Activated CD8-positive, alpha-beta memory T cell treated with anti-CD3 and anti-CD28 coated beads, Interleukin-2, amount 50 U/mL, for 1 hour (primary cell): ENCODE data around the gene VCPKMT.

Source experiments
- DNase-seq: peaks from one replicate; pipeline ENCODE4 v3.0.0-alpha.2; 2020; ENCODE audit errors: extremely low read depth

VCPKMT gene

DNA sequence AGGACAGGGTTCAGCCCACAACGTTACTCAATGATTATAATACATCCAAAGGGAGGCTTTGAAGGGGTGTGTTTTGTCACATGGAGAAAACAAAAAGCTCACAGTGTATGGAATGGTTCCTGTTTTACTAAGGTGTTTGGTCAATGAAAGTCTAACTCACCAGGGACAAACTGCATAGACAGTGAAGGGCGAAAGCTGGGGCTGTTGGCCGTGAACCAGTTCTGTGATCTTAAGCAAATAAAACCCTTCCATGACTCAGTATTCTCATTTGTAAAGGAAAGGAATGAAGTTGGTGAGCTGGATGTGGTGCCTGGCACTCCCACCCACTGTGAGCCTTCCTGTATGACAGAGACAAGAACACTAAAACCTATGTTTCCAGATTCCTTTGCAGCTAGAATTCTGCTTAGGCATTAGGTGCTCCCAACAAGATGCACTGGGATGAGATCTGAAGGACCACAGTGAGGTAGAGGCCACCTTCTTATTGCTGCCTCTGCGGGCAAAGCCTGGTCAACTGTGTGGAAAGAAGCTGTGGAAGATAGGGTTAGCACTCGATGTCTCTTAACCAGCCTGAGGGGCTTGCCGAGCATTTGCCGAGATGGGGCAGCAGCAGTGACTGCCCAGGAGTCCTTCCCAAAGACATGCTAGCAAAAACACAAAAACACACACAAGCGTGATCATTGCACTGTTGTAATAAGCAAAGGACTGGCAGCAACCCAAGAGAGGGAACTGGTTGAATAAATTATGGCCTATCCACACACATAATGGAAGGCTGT lies 48.5 kb downstream of the VCPKMT start:
- no peak for DNase-seq

DNA sequence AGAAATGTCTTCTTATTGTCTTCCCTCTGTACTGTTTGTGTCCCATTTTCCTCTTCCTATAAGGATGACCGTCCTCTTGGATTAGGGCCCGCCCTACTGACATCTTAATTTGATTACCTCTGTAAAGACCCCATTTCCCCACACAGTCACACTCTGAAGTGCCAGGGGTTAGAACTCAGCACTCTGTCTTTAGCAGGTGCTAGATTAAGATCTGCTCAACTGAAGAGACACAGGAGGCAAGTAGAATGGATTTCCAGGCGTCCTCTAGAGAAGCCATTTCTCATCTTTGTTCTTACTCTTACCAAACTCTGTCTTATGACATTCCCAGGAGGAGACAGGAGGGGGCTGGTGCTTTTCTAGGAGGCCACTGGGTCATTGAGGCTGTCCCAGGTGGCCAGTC lies 50.8 kb downstream of the VCPKMT start:
- DNase-seq: no peak

DNA sequence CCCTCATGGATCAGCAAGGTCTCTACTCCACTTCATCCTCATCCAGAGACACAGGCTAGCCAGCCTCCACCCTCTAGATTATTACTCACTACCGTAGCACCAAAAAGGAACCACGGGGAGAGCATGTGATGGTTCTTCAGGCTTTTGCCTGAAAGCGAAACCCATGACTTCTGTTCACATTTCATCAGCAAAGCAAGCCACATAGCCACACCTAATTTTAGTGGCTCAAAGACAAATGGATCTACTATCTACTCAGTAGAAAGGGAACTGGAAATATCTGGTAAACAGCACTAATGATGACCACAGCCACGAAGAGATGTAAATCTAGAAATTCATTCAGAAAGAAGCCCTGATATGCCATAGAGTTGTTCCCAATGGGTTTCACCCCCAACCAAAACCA lies 51.4 kb downstream of the VCPKMT start:
- DNase-seq: no peak

DNA sequence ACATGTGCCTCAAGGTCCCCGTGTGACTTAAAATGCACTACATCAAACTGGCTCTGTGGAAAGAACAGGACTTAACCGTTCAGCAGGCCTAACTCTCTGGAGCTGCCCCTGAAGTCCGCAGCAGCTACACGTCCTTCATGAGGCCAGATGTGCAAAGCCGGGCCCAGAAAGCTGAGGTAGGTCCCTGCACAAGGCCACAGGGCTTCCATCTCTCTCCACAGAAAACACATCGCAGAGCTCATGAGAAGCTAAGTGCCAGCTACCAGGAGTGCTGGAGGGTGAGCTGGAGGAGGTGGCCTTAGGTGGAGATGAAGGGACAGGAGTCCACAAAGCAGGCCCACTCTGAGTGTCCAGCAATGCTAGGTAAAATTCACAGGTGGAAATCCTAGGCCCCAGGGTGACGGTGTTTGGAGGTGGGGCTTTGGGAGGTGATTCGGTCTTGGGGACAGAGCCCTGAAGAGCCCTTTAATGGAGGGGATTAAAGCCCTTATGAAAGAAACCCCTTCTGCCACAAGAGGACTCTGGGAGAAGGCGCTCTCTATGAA lies 52.4 kb downstream of the VCPKMT start:
- no peak for DNase-seq

DNA sequence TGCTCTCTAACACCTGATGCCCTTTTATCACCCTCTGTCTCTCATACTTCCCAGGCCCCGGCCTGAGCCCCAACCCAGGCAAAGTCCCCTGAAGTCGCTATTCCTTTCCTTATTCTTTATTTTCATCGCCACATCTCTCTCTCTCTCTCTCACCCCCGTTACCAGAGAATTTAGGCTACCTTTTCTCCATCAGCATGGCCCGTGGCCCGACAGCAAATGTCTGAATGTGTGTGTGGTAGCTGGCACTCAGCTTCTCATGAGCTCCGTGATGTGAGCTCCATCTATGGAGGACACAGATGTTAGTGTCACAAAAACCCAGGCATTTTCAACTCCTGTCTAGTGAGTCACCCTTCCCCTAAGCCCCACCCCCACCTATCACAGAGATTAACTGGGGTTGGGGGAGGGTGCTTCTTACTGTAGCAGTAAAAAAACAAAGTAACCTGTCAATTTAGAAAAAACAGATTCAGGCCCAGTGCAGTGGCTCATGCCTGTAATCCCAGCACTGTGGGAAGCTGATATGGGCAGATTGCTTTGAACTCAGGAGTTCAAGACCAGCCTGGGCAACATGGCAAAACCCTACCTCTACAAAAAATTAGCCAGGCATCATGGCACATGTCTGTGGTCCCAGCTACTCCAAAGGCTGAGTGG lies 53.8 kb downstream of the VCPKMT start:
- DNase-seq: peak; percentile 80

DNA sequence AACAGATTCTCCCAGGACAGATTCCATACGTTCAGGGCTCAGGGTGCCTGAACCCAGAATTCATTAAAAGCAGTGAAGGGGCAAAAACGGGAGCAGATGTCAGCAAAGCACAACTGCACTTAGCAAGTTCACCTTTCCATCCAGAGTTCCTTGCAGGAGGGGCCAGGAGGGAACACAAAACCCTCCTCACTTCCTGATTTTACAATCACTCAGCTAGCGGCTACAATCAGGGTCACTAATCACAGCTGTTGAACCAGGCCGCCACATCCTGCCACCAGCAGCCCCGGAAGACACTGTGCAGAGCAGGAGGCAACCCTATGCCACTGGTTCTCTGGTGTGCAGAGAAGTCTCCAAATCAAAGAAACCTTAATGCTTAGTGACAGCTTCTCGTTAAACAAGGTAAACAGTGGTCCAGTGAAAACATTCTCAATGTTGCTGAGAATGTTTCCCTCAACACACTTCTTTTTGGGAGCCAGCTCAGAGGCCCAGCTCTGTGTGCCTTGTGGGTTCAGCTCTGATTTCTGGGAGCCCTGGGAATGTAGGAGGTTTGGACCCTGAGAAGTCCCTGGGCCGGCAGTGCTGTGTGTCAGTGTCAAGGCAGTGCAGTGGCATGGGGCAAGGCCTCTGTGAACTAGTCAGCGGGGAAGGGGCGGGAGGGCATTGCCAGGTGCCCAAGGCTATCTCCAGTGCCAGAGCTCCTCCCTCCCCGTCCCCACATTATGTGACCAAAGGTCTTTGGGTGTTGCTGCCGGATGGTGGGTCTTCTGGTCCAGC lies 54.5 kb downstream of the VCPKMT start:
- no peak for DNase-seq

DNA sequence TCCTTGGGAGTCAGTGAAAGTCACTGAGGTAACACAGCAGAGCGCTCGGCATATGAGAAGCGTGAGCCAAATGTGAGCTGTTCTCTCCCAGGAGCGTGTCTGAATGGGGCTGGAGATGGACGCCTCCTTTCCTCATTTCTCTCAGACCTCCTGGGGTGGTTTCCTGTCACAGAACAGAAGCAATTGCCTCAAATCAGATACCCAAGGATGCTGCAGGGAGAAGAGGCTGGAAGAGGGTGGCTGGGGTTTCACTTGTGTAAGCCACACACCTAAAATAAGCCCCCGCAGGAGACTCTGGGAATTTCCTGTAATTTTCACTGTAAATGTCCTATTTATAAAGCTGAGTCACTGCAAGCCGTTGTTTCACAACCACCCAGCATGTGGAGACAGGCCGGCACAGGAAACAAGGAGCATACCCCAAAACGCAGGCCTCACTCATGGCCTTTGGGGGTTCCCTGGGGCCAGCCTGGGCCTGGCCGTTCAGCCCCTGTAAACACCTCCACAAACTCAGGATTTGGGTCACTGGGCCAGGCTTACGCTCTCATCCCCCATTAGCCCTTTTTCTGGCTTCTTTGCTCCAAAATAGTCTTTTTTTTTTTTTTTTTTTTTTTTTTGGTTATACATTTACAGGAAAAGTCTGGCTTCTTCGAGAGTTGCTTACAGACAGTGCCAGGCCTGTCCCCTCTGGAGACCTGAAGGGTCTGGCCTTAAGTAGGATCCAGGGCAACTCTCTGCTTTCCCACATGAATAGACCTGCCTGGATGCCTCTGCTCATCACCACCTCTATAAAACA lies 55.3 kb downstream of the VCPKMT start:
- no peak for DNase-seq

DNA sequence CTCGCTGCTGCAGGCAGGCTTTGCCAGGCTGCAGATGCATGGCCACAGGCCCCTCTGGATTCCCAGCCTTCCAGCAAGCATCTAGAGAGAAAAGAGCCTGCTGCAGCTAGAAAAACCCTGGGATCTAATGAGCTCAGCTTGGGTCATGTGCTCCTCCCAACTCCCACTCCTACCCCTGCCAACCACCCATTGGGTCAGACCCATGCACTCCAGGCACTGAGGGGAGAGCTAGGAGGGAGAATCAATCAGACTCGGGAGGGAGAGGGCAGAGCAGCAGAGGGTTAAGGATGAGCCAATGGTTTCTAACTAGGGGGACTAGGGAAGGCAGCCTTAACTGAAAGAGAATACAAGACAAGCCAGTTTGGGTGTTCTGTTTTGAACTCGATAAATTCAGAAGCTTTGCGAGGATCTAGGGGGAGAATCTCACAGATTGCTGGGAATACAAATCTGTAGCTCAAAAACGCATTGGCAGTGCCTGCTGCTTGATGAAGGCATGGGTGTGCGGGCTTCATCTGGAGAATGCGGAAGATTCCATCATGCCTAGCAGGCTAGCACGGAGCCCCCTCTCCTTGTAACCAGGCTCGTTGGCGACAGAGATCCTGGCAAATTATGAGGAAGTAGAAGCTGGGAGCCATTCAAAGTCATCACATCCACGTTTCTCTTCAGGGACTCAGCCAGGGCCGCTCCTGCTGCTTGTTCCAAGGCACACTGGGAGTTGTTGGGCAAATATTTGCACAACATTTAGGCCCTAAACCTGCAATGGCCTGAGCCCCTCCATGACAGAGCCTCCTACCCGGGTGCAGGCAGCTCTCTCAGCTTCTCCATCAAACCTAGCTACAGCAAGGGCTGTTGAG lies 56.4 kb downstream of the VCPKMT start:
- no peak for DNase-seq
